Fibroblast of skin of back (primary cell): ENCODE results near the gene PARP15.
"Not testable (repeated sequence)": the region's sequence is repeated elsewhere in the genome, so short reads cannot be mapped to it uniquely, and the experiment has no call there.

Experiments used
- DNase-seq: peaks from one replicate; pipeline ENCODE4 v3.0.0-alpha.2; 2013

The PARP15 gene

GRCh38 chr3:122621112-122621511 is 43.7 kb downstream of the PARP15 start:
- DNase-seq, result no peak

DNA sequence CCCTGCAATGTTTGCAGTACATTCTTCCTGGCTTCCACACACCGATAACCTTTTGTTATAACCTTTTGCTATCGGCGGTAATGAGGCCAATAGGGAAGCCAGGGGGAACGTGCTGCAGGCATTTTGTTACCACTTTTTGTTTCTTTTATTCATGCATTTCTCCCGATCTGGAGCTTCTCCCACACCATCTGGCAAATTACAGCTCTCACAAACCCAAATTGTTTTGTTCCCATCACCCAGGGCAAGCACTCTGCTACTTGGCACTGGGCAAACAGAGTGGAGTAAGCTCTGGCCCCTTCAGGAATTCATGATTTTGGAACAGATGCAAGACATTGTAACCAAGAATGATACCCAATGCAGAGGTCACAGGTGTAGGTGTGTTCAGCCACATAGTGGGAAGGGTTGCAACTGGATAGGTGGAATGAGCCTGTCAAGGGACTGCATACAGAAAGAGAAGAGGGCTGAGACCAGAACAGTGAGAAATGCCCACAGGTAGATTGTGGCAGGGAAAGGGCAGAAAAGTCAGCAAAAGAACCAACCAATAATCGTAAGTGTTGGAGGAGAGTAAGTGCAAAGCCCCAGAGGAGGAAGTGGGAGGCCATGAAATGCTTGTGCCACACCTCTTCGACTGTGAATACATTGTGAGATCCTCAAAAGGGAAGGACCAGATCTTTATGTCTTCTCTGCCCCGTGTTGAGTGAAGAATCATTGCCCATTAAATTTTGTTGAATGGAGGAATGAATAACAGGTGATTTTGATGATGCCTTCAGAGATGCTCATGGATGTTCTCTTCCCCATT is 45.8 kb downstream of the PARP15 start:
- DNase-seq, result no peak

DNA sequence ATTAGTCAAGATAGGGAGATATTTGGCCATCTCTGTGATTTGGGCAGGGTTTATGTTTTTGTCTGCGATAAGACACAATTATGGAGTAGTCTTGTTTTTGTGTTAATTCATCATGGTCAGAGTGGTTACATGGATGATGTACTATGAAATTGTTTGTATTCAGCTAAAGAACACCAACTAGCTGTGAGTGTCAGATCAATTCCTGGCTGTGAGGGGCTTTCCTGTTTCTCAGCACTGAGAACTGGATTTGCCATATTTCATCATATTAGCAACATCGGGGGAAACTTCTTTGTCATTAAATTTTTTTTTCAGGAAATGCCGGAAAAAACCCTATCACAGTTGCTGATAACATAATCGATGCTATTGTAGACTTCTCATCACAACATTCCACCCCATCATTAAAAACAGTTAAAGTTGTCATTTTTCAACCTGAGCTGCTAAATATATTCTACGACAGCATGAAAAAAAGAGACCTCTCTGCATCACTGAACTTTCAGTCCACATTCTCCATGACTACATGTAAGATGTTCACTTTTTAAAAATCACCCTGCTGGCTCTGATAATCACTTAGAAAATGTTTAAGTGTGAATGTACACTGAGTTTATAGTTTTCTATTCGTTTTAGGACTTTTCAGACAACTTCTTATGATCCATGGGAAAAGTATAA is 49.2 kb downstream of the PARP15 start:
- no peak for DNase-seq

DNA sequence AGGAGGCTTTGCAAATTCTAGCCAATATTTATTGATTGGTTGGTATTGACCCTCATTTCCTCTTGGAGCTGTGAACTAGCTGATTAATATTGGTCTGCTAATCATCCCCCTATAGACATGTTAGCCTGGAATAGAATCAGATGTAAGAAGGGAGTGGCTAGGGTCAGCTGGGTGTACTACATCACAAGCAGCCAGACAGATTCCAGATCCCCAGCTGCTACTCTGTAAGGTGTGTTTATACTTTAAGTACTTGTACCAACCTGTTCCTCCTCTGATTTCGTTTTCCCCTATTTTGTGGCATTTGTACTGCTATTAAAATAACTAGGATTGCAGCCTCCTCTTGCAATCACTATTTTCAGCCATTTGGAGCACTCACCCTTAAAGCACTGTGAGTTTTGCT is 49.9 kb downstream of the PARP15 start:
- no peak for DNase-seq

DNA sequence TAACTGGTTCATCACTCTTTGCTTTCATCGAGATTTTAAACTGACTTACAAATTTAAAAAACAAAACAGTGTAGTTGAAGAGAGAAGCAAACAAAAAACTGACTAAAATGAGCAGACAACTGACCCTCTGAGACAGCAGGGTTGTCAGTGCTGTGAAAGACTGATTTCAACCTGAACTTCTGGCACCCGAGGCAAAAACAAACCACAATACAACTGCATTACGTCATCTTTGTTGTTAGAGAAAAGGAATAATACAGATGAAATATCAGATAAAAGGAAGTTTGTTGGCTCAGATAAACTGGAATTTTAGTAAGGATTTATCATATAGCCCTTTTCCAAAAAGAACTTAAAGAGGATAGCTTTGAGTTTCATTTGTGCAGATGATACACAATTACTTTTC is 51.1 kb downstream of the PARP15 start:
- DNase-seq, result no peak

GRCh38 chr3:122629763-122630162 is 52.3 kb downstream of the PARP15 start:
- DNase-seq, result no peak

DNA sequence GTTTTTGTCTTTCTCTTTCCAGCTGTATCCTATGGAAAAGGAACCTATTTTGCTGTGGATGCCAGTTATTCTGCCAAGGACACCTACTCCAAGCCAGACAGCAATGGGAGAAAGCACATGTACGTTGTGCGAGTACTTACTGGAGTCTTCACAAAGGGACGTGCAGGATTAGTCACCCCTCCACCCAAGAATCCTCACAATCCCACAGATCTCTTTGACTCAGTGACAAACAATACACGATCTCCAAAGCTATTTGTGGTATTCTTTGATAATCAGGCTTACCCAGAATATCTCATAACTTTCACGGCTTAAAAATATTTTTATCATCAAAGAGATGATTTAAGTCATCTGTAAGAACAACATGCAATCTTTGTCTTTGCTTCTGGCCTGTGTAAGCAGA is 58.3 kb downstream of the PARP15 start:
- DNase-seq, result peak; percentile 57

- no peak for DNase-seq
Observed at GRCh38 chr3:122636697-122637096, 59.2 kb downstream of the PARP15 start.

DNA sequence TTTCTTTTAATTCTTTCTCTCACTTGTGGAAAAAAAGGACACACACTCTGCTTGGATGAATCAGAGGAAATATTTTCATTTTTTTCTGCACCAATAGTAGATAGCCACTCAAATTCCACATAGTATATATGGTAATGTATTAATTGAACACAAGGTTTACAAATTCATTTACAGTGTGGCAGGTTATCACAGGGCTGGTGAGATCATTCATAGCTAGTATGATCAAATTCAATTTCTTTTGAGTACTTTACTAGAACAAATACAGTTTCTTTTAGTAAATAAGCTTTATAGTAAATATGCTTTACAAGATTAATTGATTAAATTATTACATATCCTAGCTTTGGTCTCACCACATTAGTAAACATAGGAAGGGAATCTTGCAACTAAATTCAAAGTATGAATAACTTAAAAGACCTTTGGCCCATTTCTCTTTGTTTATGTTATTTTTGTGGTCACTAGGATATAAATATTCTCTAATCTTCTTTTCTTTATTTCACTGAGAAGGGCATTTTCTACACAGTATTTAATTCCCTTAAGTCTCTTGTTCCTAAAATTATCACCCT is 63.1 kb downstream of the PARP15 start:
- DNase-seq, result no peak

- no peak for DNase-seq
Observed at GRCh38 chr3:122642935-122643334, 65.5 kb downstream of the PARP15 start.

GRCh38 chr3:122646146-122646988 is 68.9 kb downstream of the PARP15 start:
- DNase-seq, result no peak

DNA sequence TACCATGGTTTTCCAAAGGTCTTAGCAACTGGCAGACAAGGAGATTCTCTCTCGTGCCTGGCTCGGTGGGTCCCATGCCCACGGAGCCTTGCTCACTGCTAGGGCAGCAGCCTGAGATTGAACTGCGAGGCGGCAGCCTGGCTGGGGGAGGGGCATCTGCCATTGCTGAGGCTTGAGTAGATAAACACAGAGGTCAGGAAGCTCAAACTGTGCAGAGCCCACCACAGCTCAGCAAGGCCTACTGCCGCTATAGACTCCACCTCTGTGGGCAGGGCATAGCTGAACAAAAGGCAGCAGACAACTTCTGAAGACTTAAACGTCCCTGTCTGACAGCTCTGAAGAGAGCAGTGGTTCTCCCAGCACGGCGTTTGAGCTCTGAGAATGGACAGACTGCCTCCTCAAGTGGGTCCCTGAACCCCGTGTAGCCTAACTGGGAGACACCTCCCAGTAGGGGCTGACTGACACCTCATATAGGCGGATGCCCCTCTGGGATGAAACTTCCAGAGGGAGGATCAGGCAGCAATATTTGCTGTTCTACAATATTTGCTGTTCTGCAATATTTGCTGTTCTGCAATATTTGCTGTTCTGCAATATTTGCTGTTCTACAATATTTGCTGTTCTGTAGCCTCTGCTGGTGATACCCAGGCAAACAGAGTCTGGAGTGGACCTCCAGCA is 73.9 kb downstream of the PARP15 start:
- DNase-seq, result not testable (repeated sequence)

GRCh38 chr3:122651962-122652361 is 74.5 kb downstream of the PARP15 start:
- DNase-seq, result not testable (repeated sequence)

DNA sequence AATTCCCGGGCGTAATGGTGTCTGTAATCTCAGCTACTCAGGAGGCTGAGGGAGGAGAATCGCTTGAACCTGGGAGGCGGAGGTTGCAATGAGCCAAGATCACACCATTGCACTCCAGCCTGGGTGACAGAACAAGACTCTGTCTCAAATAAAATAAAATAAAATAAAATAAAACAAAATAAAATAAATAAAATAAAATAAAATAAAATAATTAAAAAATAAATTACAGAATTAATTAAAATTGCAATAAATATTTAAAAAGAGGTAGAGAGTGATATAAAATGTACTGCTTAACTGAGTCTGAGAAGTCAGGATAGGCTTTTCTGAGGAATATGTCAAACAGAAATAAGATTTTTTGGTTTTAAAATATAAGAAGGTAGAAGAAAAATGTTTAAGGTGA is 80.9 kb downstream of the PARP15 start:
- DNase-seq, result not testable (repeated sequence)

- DNase-seq, result no peak
Observed at GRCh38 chr3:122660297-122660974, 83.0 kb downstream of the PARP15 start.

DNA sequence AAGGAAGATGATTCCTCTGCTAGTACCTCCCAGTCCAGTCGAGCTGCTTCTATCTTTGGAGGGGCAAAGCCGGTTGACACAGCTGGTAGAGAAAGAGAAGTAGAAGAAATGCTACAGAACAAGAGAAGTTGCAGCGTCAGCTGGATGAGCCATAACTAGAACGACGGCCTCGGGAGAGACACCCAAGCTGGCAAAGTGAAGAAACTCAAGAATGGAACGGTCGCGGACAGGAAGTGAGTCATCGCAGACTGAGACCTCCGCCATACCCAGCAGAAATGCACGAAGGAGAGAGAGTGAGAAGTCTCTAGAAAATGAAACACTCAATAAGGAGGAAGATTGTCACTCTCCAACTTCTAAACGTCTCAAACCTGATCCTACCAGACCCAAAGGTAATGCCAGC is 84.2 kb downstream of the PARP15 start:
- DNase-seq, result no peak

DNA sequence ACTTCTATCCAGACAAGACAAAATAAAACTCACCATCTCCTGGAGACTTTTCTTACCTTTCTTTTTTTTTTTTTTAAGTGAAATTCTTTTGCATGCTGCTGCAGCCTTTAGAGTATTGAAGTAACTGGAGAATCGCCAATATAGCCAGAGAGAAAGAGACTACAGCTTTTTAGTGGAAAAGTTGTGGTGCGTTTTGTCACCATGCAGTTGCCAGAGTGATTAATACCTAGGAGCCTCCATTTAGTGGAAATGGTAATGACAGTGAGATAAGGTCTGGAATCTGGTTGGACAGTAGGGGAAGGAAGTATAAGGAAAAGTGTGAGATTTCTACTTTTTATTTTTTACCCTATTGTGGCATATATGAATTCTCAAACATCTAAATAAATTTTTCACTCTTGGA is 85.1 kb downstream of the PARP15 start:
- DNase-seq, result no peak

DNA sequence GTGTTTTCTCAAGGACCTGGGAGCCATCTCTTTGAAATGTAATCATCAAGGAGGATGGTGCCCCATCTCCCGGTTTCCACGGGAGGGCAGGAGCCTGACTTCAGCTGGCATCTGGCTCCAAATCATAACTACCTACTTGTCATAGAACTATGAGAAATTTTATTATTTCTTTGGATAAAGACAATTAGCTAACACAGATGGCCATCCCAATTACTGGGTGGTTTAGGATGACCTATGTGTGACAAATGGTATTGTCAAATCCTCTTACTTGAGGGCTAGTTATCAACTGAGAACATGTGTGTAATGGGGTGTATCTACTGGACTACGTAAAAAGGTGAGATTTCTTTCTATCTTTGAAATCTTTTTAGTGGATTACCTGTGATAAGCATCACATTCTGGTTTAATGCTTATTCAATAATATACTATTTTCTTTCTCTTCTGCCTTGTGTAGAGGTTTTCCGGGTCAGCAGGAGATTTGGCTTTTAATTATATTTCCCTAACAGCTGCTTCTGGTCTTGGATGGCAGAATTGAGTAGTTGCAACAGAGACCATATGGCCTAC is 87.9 kb downstream of the PARP15 start:
- DNase-seq, result no peak

GRCh38 chr3:122665881-122666280 is 88.4 kb downstream of the PARP15 start:
- no peak for DNase-seq

GRCh38 chr3:122668930-122669730 is 91.7 kb downstream of the PARP15 start:
- peak; percentile 47 for DNase-seq

DNA sequence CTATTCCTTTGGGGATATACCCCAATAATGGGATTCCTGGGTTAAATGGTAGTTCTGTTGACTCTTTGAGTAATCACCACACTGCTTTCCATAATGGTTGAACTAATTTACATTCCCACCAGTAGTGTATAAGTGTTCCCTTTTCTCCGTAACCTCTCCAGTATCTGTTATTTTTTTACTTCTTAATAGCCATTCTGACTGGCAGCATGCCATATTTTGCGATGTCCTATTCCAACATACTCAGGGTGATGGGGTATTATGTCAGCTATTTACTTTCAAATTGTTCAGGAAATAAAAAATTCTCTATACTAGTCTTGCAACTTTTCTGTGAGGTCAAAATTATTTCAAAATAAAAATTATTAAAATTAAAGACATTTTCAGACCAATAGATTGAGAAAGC is 94.1 kb downstream of the PARP15 start:
- no peak for DNase-seq
